ENCODE measurements around the gene OR10H1.

The OR10H1 gene

DNA sequence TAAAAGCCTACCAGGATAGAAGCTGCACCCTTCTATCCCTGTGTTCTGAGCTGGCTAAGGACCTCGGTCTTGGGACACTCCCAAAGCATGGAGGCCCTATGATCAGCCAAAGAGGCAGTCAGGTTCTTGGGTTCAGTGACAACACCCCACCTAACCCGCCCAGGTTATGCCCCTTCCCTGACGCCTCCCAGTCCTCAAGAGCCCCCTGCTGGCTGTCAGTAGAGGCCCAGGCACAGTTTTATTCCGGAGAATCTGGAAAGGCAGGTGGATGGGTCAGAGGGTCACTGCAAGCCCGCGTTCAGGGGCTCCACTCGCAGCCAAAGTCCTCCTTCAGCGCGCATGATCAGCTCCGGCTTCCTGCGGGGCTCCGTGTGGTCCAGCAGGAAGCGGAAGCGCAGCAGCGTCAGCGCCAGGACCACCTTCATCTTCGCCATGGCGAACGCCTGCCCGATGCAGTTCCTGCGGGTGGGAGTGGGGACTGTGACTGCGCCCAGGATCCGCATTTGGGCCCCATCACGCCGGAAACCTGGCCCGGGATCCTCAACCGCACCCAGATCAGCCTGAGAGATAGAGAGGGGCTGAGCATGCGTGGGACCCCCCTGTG, 55.4 kb downstream of the OR10H1 start:
- FAIRE-seq = no peak

DNA sequence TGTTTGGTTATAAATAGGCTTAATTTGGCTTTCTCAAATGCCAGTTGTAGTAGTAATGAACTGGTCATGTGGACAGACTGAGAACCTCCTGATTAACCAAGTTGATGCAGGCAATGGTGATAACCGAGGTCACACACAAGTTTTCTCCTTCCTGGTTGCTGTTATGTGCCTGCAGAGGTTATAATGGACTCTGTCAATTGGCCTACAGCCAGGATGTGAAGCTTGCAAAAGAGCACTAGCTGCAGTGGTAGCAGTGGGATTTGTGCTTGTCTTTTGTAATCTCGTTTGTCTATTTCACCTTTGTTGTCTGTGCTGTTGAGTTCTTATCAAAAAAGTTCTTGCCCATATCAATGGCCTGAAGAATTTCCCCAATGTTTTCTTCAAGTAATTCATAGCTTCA, 57.1 kb downstream of the OR10H1 start:
- no peak for FAIRE-seq

Measured in G401.6 (cell line).